Measurements from ENCODE around the gene MITF. TPM values are rescaled to one million over a fixed set of nuclear protein-coding genes. Genes with fewer than 3 reads are reported as not detected.

The MITF gene
- total RNA-seq, 1 donor from 2014 or later = 6.0 TPM

GRCh38 chr3:69880069-69880640 is 140.9 kb downstream of the MITF start:
- Histone ChIP-seq H3K27ac (ENCODE audit: low read depth, low read length) (no peak overlapping the region), H2AFZ (ENCODE audit: low read depth, low read length) (no peak overlapping the region), H3K4me1 (ENCODE audit: insufficient read depth, low read length) (no peaks in the 10 kb centered on the region), H3K27me3 (ENCODE audit: insufficient read depth, low read length) (no peaks in the 10 kb centered on the region), H4K20me1 (ENCODE audit: insufficient read depth, low read length) (no peaks in the 10 kb centered on the region), H3K4me2 (ENCODE audit: low read length) (no peak overlapping the region), H3K79me2 (ENCODE audit: insufficient read depth, low read length) (no peaks in the 10 kb centered on the region), H3K36me3 (ENCODE audit: insufficient read depth, low read length) (no peaks in the 10 kb centered on the region), H3K4me3 (ENCODE audit: insufficient read depth, low read depth, low read length) (no peak overlapping the region), H3K9me3 (ENCODE audit: insufficient read depth, low read depth, low read length) (no peaks in the 10 kb centered on the region), H3K9ac (ENCODE audit: low read length) (no peak overlapping the region)
- TF ChIP-seq EZH2 (IDR thresholded peaks at IDR 0.05; ENCODE audit: insufficient read depth, low read length) (no peak), CTCF (IDR thresholded peaks at IDR 0.05; ENCODE audit: insufficient read depth, low read depth, low read length) (no peak)
- Mint-ChIP-seq H3K27me3 (ENCODE audit: low read depth, unreplicated experiment) (no peaks in the 10 kb centered on the region), H3K9me3 (ENCODE audit: unreplicated experiment) (no peaks in the 10 kb centered on the region), H3K4me3 (ENCODE audit: unreplicated experiment) (no peak overlapping the region), H3K27ac (ENCODE audit: unreplicated experiment) (no peak overlapping the region), H3K4me1 (ENCODE audit: low read depth, unreplicated experiment) (peaks cover 7% of the 10 kb centered on the region), H3K36me3 (ENCODE audit: low read depth, unreplicated experiment) (no peaks in the 10 kb centered on the region)
- no peak for DNase-seq (ENCODE audit: low read depth)
- no peak for FAIRE-seq

- no peaks in the 10 kb centered on the region for H3K9me3 Mint-ChIP-seq (ENCODE audit: unreplicated experiment)
- no peaks in the 10 kb centered on the region for H3K9me3 ChIP-seq (ENCODE audit: insufficient read depth, low read depth, low read length)
- H3K27ac ChIP-seq (ENCODE audit: low read depth, low read length) = no peak overlapping the region
- no peak overlapping the region for H3K4me3 Mint-ChIP-seq (ENCODE audit: unreplicated experiment)
- H3K79me2 ChIP-seq (ENCODE audit: insufficient read depth, low read length) = no peaks in the 10 kb centered on the region
- H3K27me3 ChIP-seq (ENCODE audit: insufficient read depth, low read length) = no peaks in the 10 kb centered on the region
- H3K27me3 Mint-ChIP-seq (ENCODE audit: low read depth, unreplicated experiment) = no peaks in the 10 kb centered on the region
- H3K36me3 Mint-ChIP-seq (ENCODE audit: low read depth, unreplicated experiment) = no peaks in the 10 kb centered on the region
- H2AFZ ChIP-seq (ENCODE audit: low read depth, low read length) = no peak overlapping the region
- peaks cover 7% of the 10 kb centered on the region for H3K4me1 Mint-ChIP-seq (ENCODE audit: low read depth, unreplicated experiment)
- no peak for TF ChIP-seq CTCF (IDR thresholded peaks at IDR 0.05; ENCODE audit: insufficient read depth, low read depth, low read length)
- TF ChIP-seq EZH2 (IDR thresholded peaks at IDR 0.05; ENCODE audit: insufficient read depth, low read length) = no peak
- H3K27ac Mint-ChIP-seq (ENCODE audit: unreplicated experiment) = no peak overlapping the region
- H3K4me3 ChIP-seq (ENCODE audit: insufficient read depth, low read depth, low read length) = no peak overlapping the region
- H3K9ac ChIP-seq (ENCODE audit: low read length) = no peak overlapping the region
- H3K4me2 ChIP-seq (ENCODE audit: low read length) = no peak overlapping the region
- no peaks in the 10 kb centered on the region for H4K20me1 ChIP-seq (ENCODE audit: insufficient read depth, low read length)
- H3K4me1 ChIP-seq (ENCODE audit: insufficient read depth, low read length) = no peaks in the 10 kb centered on the region
- DNase-seq (ENCODE audit: low read depth) = no peak
- no peak for FAIRE-seq
- H3K36me3 ChIP-seq (ENCODE audit: insufficient read depth, low read length) = no peaks in the 10 kb centered on the region
Observed at GRCh38 chr3:69881051-69881450, 141.8 kb downstream of the MITF start.

- no peak overlapping the region for H2AFZ ChIP-seq (ENCODE audit: low read depth, low read length)
- DNase-seq (ENCODE audit: low read depth) (no peak), FAIRE-seq (no peak)
- H3K4me1 ChIP-seq (ENCODE audit: insufficient read depth, low read length) = no peaks in the 10 kb centered on the region
- no peak overlapping the region for H3K4me3 ChIP-seq (ENCODE audit: insufficient read depth, low read depth, low read length)
- no peaks in the 10 kb centered on the region for H3K36me3 ChIP-seq (ENCODE audit: insufficient read depth, low read length)
- no peaks in the 10 kb centered on the region for H3K9me3 Mint-ChIP-seq (ENCODE audit: unreplicated experiment)
- no peak overlapping the region for H3K4me3 Mint-ChIP-seq (ENCODE audit: unreplicated experiment)
- H3K27ac Mint-ChIP-seq (ENCODE audit: unreplicated experiment) = no peak overlapping the region
- no peak for TF ChIP-seq CTCF (IDR thresholded peaks at IDR 0.05; ENCODE audit: insufficient read depth, low read depth, low read length)
- TF ChIP-seq EZH2 (IDR thresholded peaks at IDR 0.05; ENCODE audit: insufficient read depth, low read length) = no peak
- no peak overlapping the region for H3K27ac ChIP-seq (ENCODE audit: low read depth, low read length)
- no peak overlapping the region for H3K9ac ChIP-seq (ENCODE audit: low read length)
- no peaks in the 10 kb centered on the region for H3K9me3 ChIP-seq (ENCODE audit: insufficient read depth, low read depth, low read length)
- no peaks in the 10 kb centered on the region for H3K27me3 Mint-ChIP-seq (ENCODE audit: low read depth, unreplicated experiment)
- H3K4me2 ChIP-seq (ENCODE audit: low read length) = no peak overlapping the region
- no peaks in the 10 kb centered on the region for H4K20me1 ChIP-seq (ENCODE audit: insufficient read depth, low read length)
- peaks cover 7% of the 10 kb centered on the region for H3K4me1 Mint-ChIP-seq (ENCODE audit: low read depth, unreplicated experiment)
- H3K79me2 ChIP-seq (ENCODE audit: insufficient read depth, low read length) = no peaks in the 10 kb centered on the region
- H3K27me3 ChIP-seq (ENCODE audit: insufficient read depth, low read length) = no peaks in the 10 kb centered on the region
- no peaks in the 10 kb centered on the region for H3K36me3 Mint-ChIP-seq (ENCODE audit: low read depth, unreplicated experiment)
Observed at GRCh38 chr3:69881756-69882428, 142.6 kb downstream of the MITF start.
